ENCODE measurements around the gene ADAMTS14.
"Not testable (repeated sequence)": the region's sequence is repeated elsewhere in the genome, so short reads cannot be mapped to it uniquely, and the experiment has no call there.

ADAMTS14 gene

DNA sequence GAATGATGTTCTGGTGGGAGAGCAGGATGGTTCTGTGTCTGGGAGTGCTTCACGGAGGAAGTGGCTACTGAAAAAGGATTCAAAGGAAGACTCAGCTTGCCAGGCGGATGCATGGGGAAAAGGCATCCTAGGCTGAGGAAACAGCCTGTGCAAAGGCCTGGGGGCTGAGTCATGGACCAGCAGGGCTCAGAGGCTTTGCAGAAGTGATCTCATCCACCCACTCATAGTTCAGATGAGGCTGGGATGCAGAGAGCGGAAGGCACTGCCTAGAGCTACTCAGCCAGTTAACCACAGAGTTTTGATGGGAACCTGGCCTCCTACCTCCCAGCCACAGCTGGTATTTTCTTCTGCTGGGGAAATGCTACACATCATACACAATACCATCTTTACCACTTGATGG lies 15.8 kb upstream of the ADAMTS14 start:
- DNase-seq, result peak; percentile 58 to 65

DNA sequence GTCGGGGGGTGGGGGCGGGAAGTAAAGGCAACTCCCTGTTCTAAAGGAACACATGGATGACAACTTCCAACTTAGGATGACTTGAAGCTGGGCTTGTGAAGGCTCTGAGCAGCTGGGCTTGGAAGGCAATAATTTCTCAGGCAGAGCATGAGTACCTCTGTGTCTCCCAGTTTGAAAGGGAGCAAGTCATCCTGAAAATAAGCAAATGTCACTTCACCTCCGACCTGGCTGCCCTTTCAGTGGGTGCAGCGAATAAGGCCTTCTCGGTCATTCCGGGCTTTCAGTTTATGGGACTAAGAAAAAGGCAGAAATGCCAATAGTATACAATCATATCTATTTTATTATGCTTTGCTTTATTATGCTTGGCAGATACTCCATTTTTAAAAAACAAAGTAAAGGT lies 15.3 kb upstream of the ADAMTS14 start:
- no peak for DNase-seq

DNA sequence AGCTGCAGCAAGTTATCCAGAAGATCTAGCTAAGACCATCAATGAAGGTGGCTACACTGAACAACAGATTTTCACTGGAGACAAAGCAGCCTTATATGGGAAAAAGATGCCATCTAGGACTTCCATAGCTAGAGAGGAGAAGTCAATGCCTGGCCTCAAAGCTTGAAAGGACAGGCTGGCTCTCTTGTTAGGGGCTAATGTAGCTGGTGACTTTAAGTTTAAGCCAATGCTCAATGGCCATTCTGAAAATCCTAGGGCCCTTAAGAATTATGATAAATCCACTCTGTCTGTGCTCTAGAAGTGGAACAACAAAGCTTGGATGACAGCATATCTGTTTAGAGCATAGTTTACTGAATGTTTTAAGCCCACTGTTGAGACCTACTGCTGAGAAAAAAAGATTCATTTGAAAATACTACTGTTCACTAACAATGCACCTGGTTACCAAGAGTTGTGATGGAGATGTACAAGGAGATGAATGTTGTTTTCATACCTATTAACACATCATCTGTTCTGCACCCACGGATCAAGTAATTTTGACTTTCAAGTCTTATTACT lies 13.6 kb upstream of the ADAMTS14 start:
- no peak for DNase-seq

DNA sequence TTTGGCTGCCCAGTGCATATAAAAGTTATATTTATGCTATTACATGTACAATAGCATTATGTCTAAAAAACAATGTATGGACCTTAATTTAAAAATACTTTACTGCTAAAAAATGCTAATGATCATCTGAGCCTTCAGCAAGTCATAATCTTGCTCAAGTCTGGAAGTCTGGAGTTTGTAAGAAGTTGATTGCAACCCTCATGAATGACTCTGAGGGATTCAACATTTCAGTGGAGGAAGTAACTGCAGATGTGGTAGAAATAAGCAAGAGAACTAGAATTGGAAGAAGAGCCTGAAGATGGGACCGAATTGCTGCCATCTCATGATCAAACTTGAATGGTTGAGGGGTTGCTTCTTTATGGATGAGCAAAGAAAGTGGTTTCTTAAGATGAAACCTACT lies 13.0 kb upstream of the ADAMTS14 start:
- DNase-seq, result no peak

DNA sequence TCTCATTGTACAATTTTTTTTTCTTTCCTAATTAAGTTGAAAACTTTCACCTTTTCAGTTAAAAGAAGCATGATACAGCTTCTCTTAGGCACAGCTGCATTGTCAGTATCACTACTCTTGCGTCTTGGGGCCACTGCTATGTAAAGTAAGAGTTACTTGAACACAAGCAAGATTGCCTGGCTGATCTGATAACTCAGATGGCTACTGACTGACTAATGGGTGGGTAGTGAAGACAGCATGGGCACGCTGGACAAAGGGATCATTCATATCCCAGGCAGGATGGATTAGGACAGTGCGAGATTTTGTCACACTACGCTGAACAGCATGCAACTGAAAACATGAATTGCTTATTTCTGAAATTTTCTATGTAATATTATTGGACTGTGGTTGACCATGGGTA lies 11.6 kb upstream of the ADAMTS14 start:
- DNase-seq, result no peak

DNA sequence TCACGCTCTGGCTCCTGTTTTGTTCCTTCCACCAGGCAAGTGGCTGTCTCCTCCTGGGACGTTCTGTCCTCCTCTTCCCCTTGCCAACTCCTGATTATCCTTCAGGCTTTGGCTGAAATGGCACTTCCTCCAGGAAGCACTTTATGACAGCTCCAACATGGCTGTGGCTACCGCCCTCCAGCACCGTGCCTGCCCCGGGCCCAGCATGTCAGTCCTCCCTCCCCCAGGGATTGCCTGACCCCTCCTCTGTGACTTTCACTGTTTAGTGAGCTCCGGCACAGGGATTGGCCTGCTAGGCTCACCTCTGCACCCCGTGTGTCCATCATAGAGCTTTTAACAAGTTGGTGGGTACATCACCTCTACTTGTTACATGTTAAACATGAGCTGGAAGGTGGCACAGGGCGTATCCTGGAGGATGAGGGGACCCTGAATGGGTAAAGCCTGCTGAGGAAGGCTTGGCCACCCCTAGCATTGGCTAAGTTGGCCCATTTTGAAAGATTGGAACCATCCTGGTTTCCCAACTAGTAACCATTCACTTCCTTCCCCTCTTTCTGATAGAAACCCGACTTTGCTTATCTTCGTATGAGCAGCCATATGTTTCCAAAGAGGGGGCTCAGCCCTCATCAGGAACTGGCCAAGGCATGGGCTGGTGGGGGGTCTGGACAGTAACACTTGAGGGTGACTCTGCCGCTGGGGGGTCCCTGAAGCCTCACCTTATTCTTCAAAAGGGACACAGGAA lies 10.5 kb upstream of the ADAMTS14 start:
- DNase-seq, result no peak

DNA sequence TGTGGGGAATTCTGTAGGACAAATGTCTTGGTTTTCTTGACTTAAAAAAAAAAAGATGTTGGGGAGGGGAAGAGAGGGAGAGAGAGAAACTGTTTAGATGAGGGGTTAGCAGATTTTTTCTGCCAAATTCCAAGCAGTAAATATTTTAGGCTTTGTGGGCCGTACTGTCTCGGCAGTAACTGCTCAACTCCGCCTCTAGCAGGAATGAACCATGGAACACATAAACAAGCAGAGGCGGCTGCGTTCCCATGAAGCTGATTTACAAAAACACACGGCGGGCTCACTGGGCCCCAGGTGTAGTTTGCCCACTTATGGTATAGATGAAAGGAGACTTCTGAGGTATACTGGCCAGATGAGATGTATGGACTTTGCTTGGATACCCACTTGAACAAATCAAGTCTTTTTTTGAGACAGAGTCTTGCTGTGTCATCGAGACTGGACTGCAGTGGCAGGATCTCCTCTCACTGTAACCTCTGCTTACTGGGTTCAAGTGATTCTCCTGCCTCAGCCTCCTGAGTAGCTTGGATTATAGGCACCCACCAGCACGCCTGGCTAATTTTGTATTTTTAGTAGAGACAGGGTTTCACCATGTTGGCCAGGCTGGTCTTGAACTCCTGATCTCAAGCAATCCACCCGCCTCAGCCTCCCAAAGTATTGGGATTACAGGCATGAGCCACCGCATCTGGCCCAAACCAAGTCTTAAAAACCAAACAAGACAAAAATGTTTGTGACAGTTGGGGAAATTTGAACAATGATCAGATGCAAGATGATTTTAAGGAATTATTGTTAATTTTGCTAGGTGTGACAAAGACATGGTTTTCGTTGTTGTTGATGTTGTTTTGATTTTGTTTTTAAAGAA lies 9.7 kb upstream of the ADAMTS14 start:
- DNase-seq, result no peak

DNA sequence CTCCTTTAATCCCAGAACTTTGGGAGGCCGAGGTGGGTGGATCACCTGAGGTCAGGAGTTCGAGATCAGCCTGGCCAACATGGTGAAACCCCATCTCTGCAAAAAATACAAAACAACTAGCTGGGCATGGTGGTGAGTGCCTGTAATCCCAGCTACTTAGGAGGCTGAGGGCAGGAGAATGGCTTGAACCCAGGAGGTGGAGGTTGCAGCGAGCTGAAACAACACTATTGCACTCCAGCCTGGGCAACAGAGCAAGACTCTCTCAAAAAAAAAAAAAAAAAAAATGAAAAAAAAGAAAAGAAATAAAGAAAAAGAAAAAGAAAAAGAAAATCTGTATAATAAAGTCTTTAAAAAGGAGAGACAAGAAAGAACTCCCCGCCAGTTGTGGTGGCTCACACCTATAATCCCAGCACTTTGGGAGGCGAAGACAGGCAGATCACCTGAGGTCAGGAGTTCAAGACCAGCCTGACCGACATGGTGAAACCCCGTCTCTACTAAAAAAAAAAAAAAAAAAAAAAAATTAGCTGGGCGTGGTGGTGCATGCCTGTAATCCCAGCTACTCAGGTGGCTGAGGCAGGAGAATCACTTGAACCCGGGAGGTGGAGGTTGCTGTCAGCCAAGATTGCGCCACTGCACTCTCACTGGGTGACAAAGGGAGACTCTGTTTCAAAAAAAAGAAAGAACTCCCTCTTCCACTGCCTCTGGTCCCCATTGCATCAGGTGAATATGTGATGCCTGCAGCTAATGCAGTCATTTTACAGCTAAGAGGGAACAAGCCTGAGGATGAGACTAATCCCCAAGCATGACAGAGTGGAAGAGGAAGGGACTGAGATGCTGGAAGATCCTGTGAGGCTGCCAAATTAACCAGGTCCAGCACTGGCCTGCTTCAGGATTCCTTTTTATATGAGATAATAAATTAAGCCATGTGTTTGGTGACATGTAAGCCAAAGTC lies 8.6 kb upstream of the ADAMTS14 start:
- DNase-seq, result not testable (repeated sequence)

DNA sequence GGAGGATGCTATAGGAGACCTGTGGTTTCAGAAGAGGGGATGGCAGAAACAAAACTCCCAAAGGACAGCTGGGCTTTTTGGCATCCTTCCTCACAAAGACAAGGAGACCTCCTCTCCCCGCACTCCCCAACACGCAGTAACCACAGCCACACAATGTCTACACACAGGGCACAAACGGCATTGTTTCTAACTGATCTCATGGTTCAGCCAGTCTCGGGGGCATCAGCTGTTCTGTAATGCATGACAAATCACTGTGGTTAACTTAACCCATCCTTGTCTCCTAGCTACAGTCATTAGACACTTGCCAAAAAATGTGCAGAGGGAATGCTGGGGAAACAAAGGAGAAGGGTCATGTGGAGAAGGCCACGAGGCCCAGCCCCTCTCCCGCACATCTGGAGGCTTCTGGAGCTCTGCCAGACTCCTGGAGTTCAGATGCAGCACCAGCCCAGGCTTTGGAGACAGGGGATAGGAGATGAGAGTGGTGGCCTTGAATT lies 7.6 kb upstream of the ADAMTS14 start:
- DNase-seq, result no peak

DNA sequence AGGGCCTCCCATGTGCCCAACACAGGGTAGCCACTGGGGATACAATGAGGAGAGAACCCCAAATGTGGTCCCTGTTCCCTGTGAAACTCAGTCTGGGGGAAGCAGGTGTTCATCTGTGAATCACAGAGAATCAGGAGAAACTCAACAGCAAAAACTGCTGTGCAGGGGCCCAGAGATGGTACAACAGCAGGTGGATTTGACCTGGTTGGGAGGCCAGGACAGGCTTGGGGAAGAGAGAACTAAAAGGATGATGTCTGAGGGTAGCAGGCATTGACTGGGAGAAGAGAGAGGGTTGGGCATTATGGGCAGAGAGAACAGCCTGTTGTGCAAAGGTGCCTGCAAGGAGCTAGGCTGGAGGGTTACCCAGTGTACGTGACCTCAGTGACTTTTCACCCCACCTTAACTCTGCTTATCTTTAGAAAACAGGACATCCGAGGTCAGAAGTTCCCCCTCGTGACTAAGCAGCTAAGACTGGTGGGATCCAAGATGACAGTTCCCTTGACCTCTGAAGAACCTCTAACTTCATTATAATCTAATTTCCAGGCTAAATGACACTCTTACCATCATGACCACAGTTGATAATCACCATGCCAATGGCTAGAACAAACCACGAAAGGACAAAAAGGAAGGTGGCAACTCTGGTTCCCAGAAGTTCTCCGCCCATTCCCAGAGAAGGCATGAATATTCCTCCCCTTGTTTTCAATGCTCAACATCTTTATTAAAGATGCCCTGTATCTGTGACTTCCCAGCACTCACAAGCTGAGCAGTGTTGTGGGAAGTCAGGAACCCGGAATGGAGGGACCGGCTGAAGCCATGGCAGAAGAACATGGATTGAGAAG lies 5.1 kb upstream of the ADAMTS14 start:
- no peak for DNase-seq

DNA sequence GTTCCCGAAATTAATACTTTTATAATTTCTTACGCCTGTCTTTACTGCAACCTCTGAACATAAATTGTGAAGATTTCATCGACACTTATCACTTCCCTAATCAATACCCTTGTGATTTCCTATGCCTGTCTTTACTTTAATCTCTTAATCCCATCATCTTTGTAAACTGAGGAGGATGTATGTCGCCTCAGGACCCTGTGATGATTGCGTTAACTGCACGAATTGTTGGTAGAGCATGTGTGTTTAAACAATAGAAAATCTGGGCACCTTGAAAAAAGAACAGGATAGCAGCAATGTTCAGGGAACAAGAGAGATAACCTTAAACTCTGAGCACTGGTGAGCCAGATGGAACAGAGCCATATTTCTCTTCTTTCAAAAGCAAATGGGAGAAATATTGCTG lies 4.5 kb upstream of the ADAMTS14 start:
- not testable (repeated sequence) for DNase-seq

DNA sequence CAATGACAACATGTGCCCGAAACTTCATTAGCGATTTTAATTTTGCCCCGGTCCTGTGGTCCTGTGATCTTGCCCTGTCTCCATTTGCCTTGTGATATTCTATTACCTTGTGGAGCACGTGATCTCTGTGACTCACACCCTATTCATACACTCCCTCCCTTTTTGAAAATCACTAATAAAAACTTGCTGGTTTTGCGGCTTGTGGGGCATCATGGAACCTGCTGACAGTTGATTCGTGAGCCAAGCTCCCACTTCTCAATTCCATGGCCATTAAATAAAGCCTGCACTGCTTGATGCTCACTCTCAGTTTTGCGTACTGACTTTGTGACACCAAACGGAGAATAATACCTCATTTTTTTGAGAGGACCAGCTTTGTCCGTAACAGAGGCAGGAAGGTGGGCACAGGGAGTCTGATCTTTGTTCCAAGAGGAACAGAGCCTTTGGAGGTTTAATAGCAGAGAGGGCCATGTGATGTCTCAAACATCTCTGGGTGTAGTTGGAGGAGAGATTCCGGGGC lies 3.8 kb upstream of the ADAMTS14 start:
- DNase-seq, result no peak

DNA sequence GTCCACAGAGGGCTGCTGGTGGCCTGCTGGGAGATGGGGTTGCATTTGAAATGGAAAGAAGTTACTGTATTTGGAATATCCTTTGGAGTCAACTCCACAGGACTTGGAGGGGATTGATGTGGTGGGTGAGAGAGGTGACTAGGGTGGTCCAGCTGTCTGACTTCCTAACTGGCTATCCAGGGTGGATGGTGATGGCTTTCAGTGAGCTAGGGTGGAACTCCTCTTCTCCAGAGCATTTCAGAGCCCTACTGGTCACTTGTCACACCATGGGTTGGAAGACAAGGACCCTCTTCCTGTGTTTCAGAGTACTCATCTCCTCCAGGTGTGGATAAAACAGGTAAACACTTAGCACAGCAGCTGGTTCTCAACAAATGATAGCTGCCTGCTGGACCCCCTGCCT lies 3.3 kb upstream of the ADAMTS14 start:
- no peak for DNase-seq

DNA sequence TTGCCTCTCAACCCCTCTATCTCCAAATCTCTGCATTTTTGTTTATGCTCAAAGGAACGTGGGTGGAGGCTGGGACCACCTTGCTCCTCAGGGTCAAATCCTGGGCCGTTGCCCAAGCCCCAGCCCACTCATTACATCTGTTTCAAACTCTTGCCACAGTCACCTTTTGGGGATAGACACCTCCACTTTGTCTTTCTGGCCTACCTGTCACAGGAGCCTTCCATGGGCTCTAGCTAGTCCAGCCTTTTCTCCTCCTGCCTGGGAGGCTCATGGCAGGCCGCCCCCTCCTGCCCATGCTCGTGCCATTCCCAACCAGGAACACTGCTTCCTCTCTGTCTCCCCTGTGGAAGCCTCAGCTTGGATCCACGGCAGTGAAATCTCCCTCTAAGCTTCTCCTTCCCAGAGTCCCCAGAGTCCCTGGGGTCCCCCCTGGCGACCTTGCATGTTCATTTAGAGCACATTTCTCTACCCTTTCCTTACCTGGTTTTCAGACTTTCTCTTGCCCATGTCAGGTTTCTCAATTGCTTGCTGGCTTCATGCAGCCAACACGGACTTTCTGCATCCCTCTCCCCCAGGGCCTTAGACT lies 2.5 kb upstream of the ADAMTS14 start:
- DNase-seq, result no peak

DNA sequence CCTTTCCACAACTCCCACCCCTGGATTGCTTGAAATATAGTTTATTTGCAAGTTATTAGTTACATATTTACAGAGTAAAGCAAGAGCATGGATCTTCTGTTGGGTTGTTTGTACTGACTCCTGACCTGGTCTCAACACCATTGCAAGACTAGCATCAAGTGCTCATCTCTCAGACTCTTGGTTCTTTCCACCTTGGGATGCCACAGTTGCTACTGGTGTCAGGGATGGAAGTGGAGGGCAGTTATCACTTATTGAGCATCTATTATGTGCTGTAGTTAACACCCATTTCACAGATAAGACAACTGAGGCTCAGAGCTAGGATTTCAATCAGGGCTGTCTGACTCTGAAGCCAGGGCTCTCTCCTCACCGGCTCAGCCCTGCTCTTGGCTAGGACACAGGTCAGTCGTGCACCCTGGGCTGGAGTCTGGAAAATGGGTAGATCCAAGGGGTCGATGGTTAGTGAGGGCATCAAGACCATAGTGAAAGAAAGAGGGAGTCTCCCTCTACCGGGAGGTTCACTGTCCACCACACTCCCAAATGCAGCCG lies 614 bp upstream of the ADAMTS14 start:
- no peak for DNase-seq

DNA sequence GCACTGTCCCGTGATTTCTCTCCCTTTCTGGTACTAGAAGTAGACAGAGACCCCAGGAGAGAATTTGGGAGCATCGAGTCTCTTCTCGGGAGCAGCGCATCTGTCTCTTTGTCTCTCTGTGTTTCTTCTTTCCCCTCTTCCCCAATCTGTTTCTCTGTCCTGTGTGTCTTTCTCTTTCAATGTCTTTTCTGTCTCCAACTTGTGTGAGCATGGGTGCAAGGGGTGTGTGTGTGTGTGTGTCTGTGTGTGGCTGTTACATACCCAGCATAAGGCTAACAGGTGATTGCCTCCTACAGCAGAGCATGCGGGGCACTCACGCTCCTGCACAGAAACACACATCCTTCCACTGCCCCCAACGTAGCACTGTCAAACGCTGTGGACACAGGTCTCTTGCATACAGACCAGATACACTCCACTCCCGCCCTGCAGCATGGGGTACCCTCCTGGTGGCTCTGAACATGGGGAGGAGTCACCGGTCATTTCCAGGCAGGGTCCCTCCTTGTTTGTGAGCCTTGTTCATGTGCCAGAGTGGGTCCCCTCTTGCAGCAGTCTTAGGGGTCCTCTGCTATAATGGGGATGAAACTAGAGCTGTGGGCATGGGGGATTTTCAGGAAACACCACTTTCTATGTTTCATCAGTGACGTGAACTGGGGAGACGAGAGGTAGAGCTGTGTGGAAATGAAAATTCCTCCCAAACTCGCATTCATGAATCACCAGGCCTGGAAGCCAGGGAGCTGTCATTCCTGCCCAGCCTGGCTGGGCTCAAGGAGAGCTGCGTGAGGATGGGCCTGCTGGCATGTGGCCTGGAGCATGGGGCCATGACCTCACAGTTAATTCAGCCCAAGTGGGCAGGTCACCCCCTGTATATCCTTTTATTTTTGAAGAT lies 980 bp downstream of the ADAMTS14 start:
- DNase-seq, result no peak

DNA sequence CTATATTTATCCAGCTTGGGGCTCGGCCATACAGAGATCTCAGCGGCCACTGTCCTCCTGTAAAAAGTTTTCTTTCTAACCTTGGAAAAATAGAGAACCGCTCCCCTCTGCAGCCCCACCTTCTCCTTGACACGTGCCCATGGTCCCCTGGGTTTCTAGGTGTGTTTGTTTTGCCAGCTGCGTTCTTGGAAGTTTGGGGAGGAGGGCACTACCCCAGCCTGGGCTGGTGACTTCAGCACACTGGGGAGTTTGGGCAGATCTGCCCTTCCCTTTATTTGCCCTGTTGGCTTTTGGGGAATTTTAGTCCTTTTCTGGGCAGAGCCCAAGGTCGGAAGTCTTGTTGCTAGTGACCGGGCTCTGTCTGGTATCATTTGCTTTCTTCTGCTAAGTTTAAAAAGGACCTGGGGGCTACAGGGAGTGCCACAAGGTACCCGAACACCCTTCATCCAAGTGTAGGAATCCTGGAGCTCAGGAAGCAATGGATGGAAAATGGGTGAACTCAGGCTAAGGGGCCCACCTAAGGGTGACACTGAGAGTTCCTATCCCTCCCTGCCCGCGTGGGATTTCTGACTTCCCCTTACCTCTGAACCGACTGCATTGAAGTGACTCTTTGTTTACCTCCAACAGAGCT lies 1.7 kb downstream of the ADAMTS14 start:
- no peak for DNase-seq

DNA sequence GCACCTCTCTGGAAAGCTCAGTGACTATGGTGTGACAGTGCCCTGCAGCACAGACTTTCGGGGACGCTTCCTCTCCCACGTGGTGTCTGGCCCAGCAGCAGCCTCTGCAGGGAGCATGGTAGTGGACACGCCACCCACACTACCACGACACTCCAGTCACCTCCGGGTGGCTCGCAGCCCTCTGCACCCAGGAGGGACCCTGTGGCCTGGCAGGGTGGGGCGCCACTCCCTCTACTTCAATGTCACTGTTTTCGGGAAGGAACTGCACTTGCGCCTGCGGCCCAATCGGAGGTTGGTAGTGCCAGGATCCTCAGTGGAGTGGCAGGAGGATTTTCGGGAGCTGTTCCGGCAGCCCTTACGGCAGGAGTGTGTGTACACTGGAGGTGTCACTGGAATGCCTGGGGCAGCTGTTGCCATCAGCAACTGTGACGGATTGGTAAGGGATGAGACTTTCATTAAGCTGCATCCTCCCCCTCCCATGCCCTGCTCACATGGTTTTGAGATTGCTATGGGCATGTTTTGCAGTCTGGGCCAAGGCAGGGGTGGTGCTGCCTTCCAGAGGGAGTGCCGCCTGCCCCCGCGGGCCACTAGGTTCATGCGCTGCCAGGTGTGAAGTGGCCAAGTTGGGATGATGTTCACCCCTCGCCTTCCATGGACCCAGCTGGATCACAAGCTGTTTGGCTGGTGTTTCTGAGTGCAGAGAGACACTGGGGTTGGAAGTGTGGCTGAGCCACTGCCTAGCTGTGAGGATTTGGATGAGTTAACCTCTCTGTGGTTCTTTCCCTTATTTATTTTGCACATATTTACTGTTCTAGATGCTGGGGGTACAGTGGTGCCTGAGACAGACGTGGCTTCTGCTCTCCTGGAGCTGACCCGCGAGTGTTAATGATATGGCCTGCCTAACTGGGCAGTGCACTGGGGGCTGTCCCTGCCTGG lies 2.5 kb downstream of the ADAMTS14 start:
- DNase-seq, result no peak

Data from stimulated activated CD4-positive, alpha-beta T cell treated with anti-CD3 and anti-CD28 coated beads, Interleukin-2, amount 100 ng/mL, for 24 hours (primary cell).